Measurements from ENCODE around the gene GJB5.

GJB5 gene

GRCh38 chr1:34796990-34797389 is 42.1 kb downstream of the GJB5 start:
- DNase-seq = no peak

- no peak for DNase-seq
Observed at GRCh38 chr1:34800214-34800613, 45.4 kb downstream of the GJB5 start.

GRCh38 chr1:34803770-34804169 is 48.9 kb downstream of the GJB5 start:
- no peak for DNase-seq

- DNase-seq = no peak
Observed at GRCh38 chr1:34806396-34806795, 51.5 kb downstream of the GJB5 start.
